PFSK-1 (cell line): ENCODE results near the gene LDLRAD2.

Source experiments
- POLR2AphosphoS5 ChIP-seq: IDR thresholded peaks from 2 replicates; pipeline ENCODE4 v1.6.1; 2012; ENCODE audit warnings: low read depth, mild to moderate bottlenecking, control low read depth, low read length, moderate library complexity
- REST ChIP-seq, 2 experiments: IDR thresholded peaks; 2 replicates each; pipeline versions ENCODE4 v1.6.1 to v1.8.0; 2011 to 2012; ENCODE audit warnings: low read depth in 2 of 2, low read length in 2 of 2, control low read depth in 1 of 2, inconsistent platforms in 1 of 2, mild to moderate bottlenecking in 1 of 2, moderate library complexity in 1 of 2; ENCODE audit not compliant: insufficient read depth in 1 of 2

DNA sequence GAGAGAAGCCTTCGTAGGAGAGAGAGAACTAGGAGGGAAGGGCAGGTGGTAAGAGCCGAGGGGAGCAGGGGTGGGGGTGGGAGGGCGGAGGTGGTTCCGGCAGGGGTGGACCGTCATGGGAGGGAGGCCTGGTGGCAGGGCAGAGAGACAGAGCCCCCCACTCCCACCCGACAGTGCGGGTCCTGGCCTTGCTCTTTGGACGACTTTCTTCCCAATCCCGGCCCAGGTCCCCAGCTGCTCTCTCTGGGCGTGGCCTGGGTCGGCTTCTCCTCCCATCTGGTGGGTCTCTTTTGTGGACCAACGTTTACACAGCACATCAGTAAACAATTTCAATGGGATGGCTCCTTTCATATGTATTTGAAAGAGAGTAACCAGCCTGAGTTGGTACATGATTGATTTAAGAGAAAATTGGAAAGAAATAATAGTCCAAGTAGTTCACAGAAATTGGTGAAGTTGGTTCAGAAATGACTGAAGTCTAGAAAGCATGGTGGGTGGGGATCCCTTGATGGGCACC, 56.9 kb downstream of the LDLRAD2 start:
- TF ChIP-seq REST (IDR thresholded peaks at IDR 0.05; ENCODE audit: insufficient read depth in 1 of 2, low read depth in 2 of 2, low read length in 2 of 2) (no peak), POLR2AphosphoS5 (no peak)
